Pancreas (tissue), 10 donors: Measurements from ENCODE around the gene SBK1. TPM values are rescaled to one million over a fixed set of nuclear protein-coding genes. Genes with fewer than 3 reads are reported as not detected.
A peak's percentile ranks its signal among the peaks of the same experiment; 100 is the strongest.

Experiments used
- ATAC-seq, 4 donors: fragments of 200-7000 bp; cut with Tn5 transposase; one replicate each; pipeline versions ENCODE4 v1.8.0 to v1.9.1; 2020; ENCODE audit warnings: mild to moderate bottlenecking in 4 of 4, moderate library complexity in 4 of 4
- DNase-seq, 6 donors: peaks; one replicate each; pipeline ENCODE4 v3.0.0-alpha.2; 2020
- FAIRE-seq: peaks from 2 replicates; lab custom pipeline; 2012; peaks lifted over from hg19 to GRCh38; lab: Jason Lieb, UNC
- H3K27ac ChIP-seq, 4 donors: fragments of 200-600 bp; sonication (generic); 1 replicate in 3 of 4; 2 replicates in 1 of 4; pipeline versions ENCODE4 v1.5.0 to v1.8.0; 2020
- H3K27me3 ChIP-seq, 4 donors: fragments of 200-600 bp; one replicate each; pipeline ENCODE4 v1.8.0; 2021
- H3K36me3 ChIP-seq, 3 donors: fragments of 200-600 bp; sonication (generic) in 1 of 3; one replicate each; pipeline versions ENCODE4 v1.5.0 to v1.8.0; 2020 to 2021
- H3K4me1 ChIP-seq, 3 donors: fragments of 200-600 bp; one replicate each; pipeline ENCODE4 v1.8.0; 2021
- H3K4me3 ChIP-seq, 4 donors: fragments of 200-600 bp; sonication (generic) in 2 of 4; one replicate each; pipeline versions ENCODE4 v1.5.0 to v1.8.0; 2020 to 2021
- H3K9me3 ChIP-seq, 4 donors: fragments of 200-600 bp; one replicate each; pipeline ENCODE4 v1.8.0; 2021
- CTCF ChIP-seq, 4 donors: fragments of 200-600 bp; sonication (generic) in 3 of 4; IDR thresholded peaks; one replicate each; pipeline versions ENCODE4 v1.5.0 to v1.8.0; 2021; ENCODE audit warnings: antibody characterized with exemption in 4 of 4
- WGBS, 2 donors: extraction: QIAGEN DNeasy Blood & Tissue Kit; methylation state at CpG; one replicate each; pipeline ENCODE4 v1.1.7; 2013; 5-methylcytosine and 5-hydroxymethylcytosine counted together
- intact Hi-C, 3 donors: fragments of 100-400 bp; cut with DNase I; formaldehyde crosslinking; loops; one replicate each; pipeline versions ENCODE4 v1.11.1 to v1.14.2; 2022
- polyA plus RNA-seq, 2 donors: library from polyadenylated mRNA; stranded (reverse); fragments of 200-250 nt; gene quantifications; one replicate each; pipeline ENCODE4 v1.2.3, GENCODE V29; 2013
- total RNA-seq, 6 donors: library from RNA; stranded (reverse); fragmentation: NEBNext Ultra II Directional in 4 of 6; extraction: Animal tissue kit (Norgen Biotek cat#: 25700) in 4 of 6; gene quantifications; one replicate each; pipeline versions ENCODE4 v1.2.1 to v1.2.4, GENCODE V29; 2021 to 2023
- donor health status: healthy with polysubstance abuse.
- donor health status: DM: no; HTN: no; CAD: no; lungs with moderate emphysema.
- donor health status: DM: no; HTN: no; CAD: no.
- donor health status: control.
- donor health status: control.
- donor health status: Bipolar disorder and iron deficiency.
- donor health status: DM: yes; HTN: yes; CAD: no.
- donor health status: DM: no; HTN: no; CAD: no.
- donor health status: DM: no; HTN: no; CAD: no.
- donor health status: DM: yes; HTN: yes; CAD: no.

The SBK1 gene
- total and polyA plus RNA-seq, 8 donors: 0.96 to 4.0 (median 1.5) TPM

GRCh38 chr16:28289939-28290858 lies 2.1 kb upstream of the SBK1 start:
- ATAC-seq (no peak), FAIRE-seq (no peak), DNase-seq (no peak)
- Histone ChIP-seq H3K27ac (no peak overlapping the region), H3K36me3 (no peaks in the 10 kb centered on the region), H3K9me3 (no peaks in the 10 kb centered on the region), H3K4me3 (no peak overlapping the region), H3K4me1 (peaks cover 3 to 9% (median 6%) of the 10 kb centered on the region in 3 donors), H3K27me3 (no peaks in the 10 kb centered on the region)
- intact Hi-C loops: no loop called here
- WGBS, 2 donors: 77 to 87% methylated on average over 10 of the region's 10 CpGs
- no peak for TF ChIP-seq CTCF (IDR thresholded peaks at IDR 0.05)

- ATAC-seq (no peak), FAIRE-seq (no peak), DNase-seq (no peak)
- no peaks in the 10 kb centered on the region for H3K36me3 ChIP-seq
- no peaks in the 10 kb centered on the region for H3K27me3 ChIP-seq
- intact Hi-C loops: no loop called here
- H3K4me1 ChIP-seq: peaks cover 3 to 9% (median 6%) of the 10 kb centered on the region in 3 donors
- WGBS, 2 donors: 70 to 85% methylated on average over 11 of the region's 11 CpGs
- TF ChIP-seq CTCF (IDR thresholded peaks at IDR 0.05): no peak
- H3K27ac ChIP-seq: no peak overlapping the region
- H3K9me3 ChIP-seq: no peaks in the 10 kb centered on the region
- H3K4me3 ChIP-seq: no peak overlapping the region
Observed at GRCh38 chr16:28290859-28291254, 1.5 kb upstream of the SBK1 start.

GRCh38 chr16:28292731-28293600 lies 641 bp downstream of the SBK1 start:
- no peak for TF ChIP-seq CTCF (IDR thresholded peaks at IDR 0.05)
- WGBS, 2 donors: 1% methylated on average over 43 to 60 of the region's 60 CpGs
- no peaks in the 10 kb centered on the region for H3K36me3 ChIP-seq
- no peak for FAIRE-seq
- peak; percentile 26 to 64 (median 56) for ATAC-seq
- H3K4me1 ChIP-seq: peaks cover 3 to 9% (median 6%) of the 10 kb centered on the region in 3 donors
- peak overlapping the region; percentile 49 to 70 (median 60) for H3K4me3 ChIP-seq
- H3K27ac ChIP-seq: no peak overlapping the region
- H3K9me3 ChIP-seq: no peaks in the 10 kb centered on the region
- DNase-seq: peak; percentile 43 to 80 (median 59)
- H3K27me3 ChIP-seq: no peaks in the 10 kb centered on the region
- intact Hi-C loops: no loop called here

- intact Hi-C loops: no loop called here
- no peak for TF ChIP-seq CTCF (IDR thresholded peaks at IDR 0.05)
- WGBS, 2 donors: 39 to 44% methylated on average over 10 of the region's 10 CpGs
- Histone ChIP-seq H3K27ac (no peak overlapping the region), H3K36me3 (no peaks in the 10 kb centered on the region), H3K9me3 (no peaks in the 10 kb centered on the region), H3K4me1 (peaks cover 1 to 6% (median 4%) of the 10 kb centered on the region in 3 donors), H3K4me3 (peak overlapping the region; percentile 49 to 70 (median 60)), H3K27me3 (no peaks in the 10 kb centered on the region)
- DNase-seq (no peak), ATAC-seq (no peak), FAIRE-seq (no peak)
Observed at GRCh38 chr16:28293601-28293960, 1.3 kb downstream of the SBK1 start.
